K562 (cell line): Measurements from ENCODE around the gene EYA2. TPM values are rescaled to one million over a fixed set of nuclear protein-coding genes. Genes with fewer than 3 reads are reported as not detected.

Source experiments
- ATAC-seq: fragments of 200-7000 bp; cut with Tn5 transposase; 3 replicates; pipeline ENCODE4 v1.9.1; 2020; ENCODE audit warnings: moderate library complexity
- BruUV-seq: library from RNA; stranded (reverse); fragments of 400-500 nt; replicated peaks from 2 replicates; lab custom pipeline; 2021; lab: Mats Ljungman, UMichigan
- CTCF ChIA-PET: fragments of 300-600 bp; formaldehyde crosslinking; extraction: SDS; loops from one replicate; lab custom pipeline; 2021; ENCODE audit warnings: low intra/inter-chr PET ratio; lab: Yijun Ruan, JAX
- POLR2A ChIA-PET: fragments of 300-600, 350-650 bp; sonication (Branson Sonifier 250); formaldehyde crosslinking; extraction: SDS; loops from one replicate; lab custom pipeline; 2021; ENCODE audit warnings: antibody characterized with exemption, inconsistent platforms; lab: Yijun Ruan, JAX
- DNase-seq, 4 experiments: peaks; one replicate each; pipeline versions ENCODE4 v3.0.0 to v3.0.0-alpha.2; 2011 to 2018; ENCODE audit warnings: low spot score in 3 of 4, mixed read lengths in 3 of 4; ENCODE audit errors: extremely low read depth in 1 of 4
- FAIRE-seq: peaks from 2 replicates; lab custom pipeline; 2011; peaks lifted over from hg19 to GRCh38; lab: Jason Lieb, UNC
- H2AFZ ChIP-seq: 2 replicates; pipeline ENCODE4 v1.6.0; 2011; ENCODE audit warnings: low read depth, low read length, control low read depth, inconsistent platforms
- H3K27ac ChIP-seq: fragments of 200-600 bp; 3 replicates; pipeline ENCODE4 v1.8.0; 2011; ENCODE audit warnings: low read depth, mild to moderate bottlenecking, control low read depth, inconsistent platforms, low read length, moderate library complexity, mixed read lengths; ENCODE audit errors: extremely low read depth
- H3K27me3 ChIP-seq, 2 experiments: fragments of 300-600 bp in 1 of 2; 2 replicates in 1 of 2; 3 replicates in 1 of 2; pipeline versions ENCODE4 v1.6.0 to v1.8.0; 2011; ENCODE audit warnings: inconsistent platforms in 2 of 2, low read length in 2 of 2, mild to moderate bottlenecking in 1 of 2, mixed read lengths in 1 of 2, moderate library complexity in 1 of 2; ENCODE audit not compliant: control insufficient read depth in 2 of 2, insufficient read depth in 2 of 2
- H3K36me3 ChIP-seq: fragments of 300-600 bp; 3 replicates; pipeline ENCODE4 v1.8.0; 2011; ENCODE audit warnings: mild to moderate bottlenecking, low read length, inconsistent platforms; ENCODE audit not compliant: control insufficient read depth, insufficient read depth
- H3K4me1 ChIP-seq, 2 experiments: fragments of 200-600 bp in 1 of 2; replicated peaks in 1 of 2; 2 replicates in 1 of 2; 3 replicates in 1 of 2; pipeline versions ENCODE4 v1.5.1 to v1.8.0; 2011; ENCODE audit warnings: inconsistent platforms in 2 of 2, low read length in 2 of 2, mild to moderate bottlenecking in 1 of 2, mixed read lengths in 1 of 2, moderate library complexity in 1 of 2; ENCODE audit not compliant: control insufficient read depth in 2 of 2, insufficient read depth in 2 of 2
- H3K4me2 ChIP-seq: 2 replicates; pipeline ENCODE4 v1.6.1; 2011; ENCODE audit warnings: low read length, control low read depth, inconsistent platforms, mixed read lengths; ENCODE audit not compliant: insufficient read depth
- H3K4me3 ChIP-seq: fragments of 200-600 bp; sonication (generic), shearing (Covaris generic); 2 replicates; pipeline ENCODE4 v1.5.1; 2016; ENCODE audit warnings: control low read depth, inconsistent platforms
- H3K79me2 ChIP-seq: fragments of 200-600 bp; 3 replicates; pipeline ENCODE4 v1.8.0; 2011; ENCODE audit warnings: low read length, inconsistent platforms; ENCODE audit not compliant: control insufficient read depth, insufficient read depth
- H3K9ac ChIP-seq, 2 experiments: 2 replicates each; pipeline versions ENCODE4 v1.6.0 to v1.6.1; 2011; ENCODE audit warnings: low read depth in 2 of 2, low read length in 2 of 2, control low read depth in 1 of 2, inconsistent platforms in 1 of 2, mild to moderate bottlenecking in 1 of 2, mixed read lengths in 1 of 2; ENCODE audit not compliant: insufficient read depth in 1 of 2
- H3K9me1 ChIP-seq: one replicate; pipeline ENCODE4 v1.6.0; 2011; ENCODE audit warnings: inconsistent platforms, mild to moderate bottlenecking, low read length, moderate library complexity; ENCODE audit not compliant: control insufficient read depth, insufficient read depth
- H3K9me3 ChIP-seq: replicated peaks from 2 replicates; pipeline ENCODE4 v1.5.1; 2011; ENCODE audit warnings: low read depth, low read length, inconsistent platforms; ENCODE audit not compliant: control insufficient read depth, insufficient read depth
- H4K20me1 ChIP-seq: replicated peaks from 2 replicates; pipeline ENCODE4 v1.6.1; 2011; ENCODE audit warnings: low read length, inconsistent platforms, mixed read lengths; ENCODE audit not compliant: control insufficient read depth, insufficient read depth
- BHLHE40 ChIP-seq: IDR thresholded peaks from 2 replicates; pipeline ENCODE4 v1.6.1; 2011; ENCODE audit warnings: low read length, improper control_type of control experiment
- ZBTB11 ChIP-seq, 3 experiments: fragments of 200-800 bp in 1 of 3; fragments of 250-450 bp in 1 of 3; fragments of 450-650 bp in 1 of 3; sonication (Bioruptor Pico) in 1 of 3; sonication (Bioruptor generic) in 1 of 3; formaldehyde crosslinking in 1 of 3; IDR thresholded peaks; 2 replicates each; pipeline versions ENCODE4 v1.6.1 to v1.8.0; 2016 to 2022; ENCODE audit warnings: mild to moderate bottlenecking in 2 of 3, missing genetic modification characterization in 2 of 3, missing compliant biosample characterization in 1 of 3, moderate library complexity in 1 of 3
- WGBS: fragments of 100-300 bp; shearing (Covaris generic); methylation state at CpG from one replicate; pipeline ENCODE4 v1.1.6; 2016; ENCODE audit warnings: low coverage, mixed read lengths; ENCODE audit not compliant: insufficient coverage; ENCODE audit errors: missing lambda C conversion rate; 5-methylcytosine and 5-hydroxymethylcytosine counted together
- in situ Hi-C: fragments of 300-500 bp; cut with MboI; formaldehyde crosslinking; loops from 4 replicates; pipeline ENCODE4 v1.15.0; 2018; ENCODE audit warnings: inconsistent platforms, mixed read lengths
- intact Hi-C: fragments of 100-400 bp; cut with micrococcal nuclease; formaldehyde crosslinking; loops from 2 replicates; pipeline ENCODE4 v1.14.2; 2022
- polyA plus RNA-seq, 8 experiments: library from polyadenylated mRNA; depleted of rRNA in 4 of 8; stranded (reverse) in 5 of 8; unstranded in 3 of 8; fragments of >200 nt; fragmentation: Nextera tagmentation in 2 of 8; fragmentation: Illumina TruSeq in 1 of 8; extraction: Ambion mirVana in 2 of 8; extraction: Trizol in 1 of 8; gene quantifications; 2 replicates each; pipeline versions ENCODE4 v1.2.1 to v1.2.3, GENCODE V29; 2011 to 2014; ENCODE audit warnings: inconsistent platforms in 1 of 8, missing spikeins in 1 of 8
- total RNA-seq, 7 experiments: library from RNA; depleted of rRNA in 6 of 7; stranded (reverse); fragments of >200 nt in 6 of 7; fragmentation: Illumina TruSeq in 2 of 7; extraction: Trizol in 2 of 7; gene quantifications; 2 replicates each; pipeline versions ENCODE4 v1.2.1 to v1.2.3, GENCODE V29; 2011 to 2021; ENCODE audit warnings: low replicate concordance in 1 of 7

Gene EYA2
- total and polyA plus RNA-seq, 9 of the 15 experiments (the other 6 are each of a cell fraction or from before 2014, with no cell fraction given) = 0.03 TPM; not detected in 8

GRCh38 chr20:47156301-47157137, 261.9 kb downstream of the EYA2 start:
- H3K27me3 ChIP-seq = peaks cover 33 to 49% of the 10 kb centered on the region in 2 experiments
- intact Hi-C loops = no loop called here
- H3K4me1 ChIP-seq = no peaks in the 10 kb centered on the region
- no TSS peak for BruUV-seq
- no peak for FAIRE-seq
- 0% methylated on average over 10 of the region's 10 CpGs for WGBS
- no peak overlapping the region for H3K4me2 ChIP-seq
- 0 out of 2 replicates have a peak, but pooled peaks cover 4% of the 10 kb centered on the region for H4K20me1 ChIP-seq
- no peaks in the 10 kb centered on the region for H3K9me3 ChIP-seq
- peak in 1 of 3 experiments; percentile 96; a peak in 2 of 6 replicates for TF ChIP-seq ZBTB11 (CRISPR knock-in tag; IDR thresholded peaks at IDR 0.05)
- no peak for TF ChIP-seq BHLHE40
- no peaks in the 10 kb centered on the region for H3K36me3 ChIP-seq
- no peaks in the 10 kb centered on the region for H3K79me2 ChIP-seq
- ATAC-seq = no peak
- DNase-seq = no peak
- CTCF ChIA-PET = no interaction called here
- POLR2A ChIA-PET = interaction anchor here (0.9 kb wide), 1 partner anchor 8 kb away, joined by 4 read pairs; no protein-coding TSS in a partner anchor
- no peaks in the 10 kb centered on the region for H3K9me1 ChIP-seq
- H2AFZ ChIP-seq = no peak overlapping the region
- H3K27ac ChIP-seq = no peak overlapping the region
- no peak overlapping the region for H3K9ac ChIP-seq
- no peak overlapping the region for H3K4me3 ChIP-seq
- in situ Hi-C loops = loop anchor here (10.0 kb wide), 1 partner anchor 402 kb away; no protein-coding TSS in a partner anchor
